ENCODE data around the gene GLI3.

DNA sequence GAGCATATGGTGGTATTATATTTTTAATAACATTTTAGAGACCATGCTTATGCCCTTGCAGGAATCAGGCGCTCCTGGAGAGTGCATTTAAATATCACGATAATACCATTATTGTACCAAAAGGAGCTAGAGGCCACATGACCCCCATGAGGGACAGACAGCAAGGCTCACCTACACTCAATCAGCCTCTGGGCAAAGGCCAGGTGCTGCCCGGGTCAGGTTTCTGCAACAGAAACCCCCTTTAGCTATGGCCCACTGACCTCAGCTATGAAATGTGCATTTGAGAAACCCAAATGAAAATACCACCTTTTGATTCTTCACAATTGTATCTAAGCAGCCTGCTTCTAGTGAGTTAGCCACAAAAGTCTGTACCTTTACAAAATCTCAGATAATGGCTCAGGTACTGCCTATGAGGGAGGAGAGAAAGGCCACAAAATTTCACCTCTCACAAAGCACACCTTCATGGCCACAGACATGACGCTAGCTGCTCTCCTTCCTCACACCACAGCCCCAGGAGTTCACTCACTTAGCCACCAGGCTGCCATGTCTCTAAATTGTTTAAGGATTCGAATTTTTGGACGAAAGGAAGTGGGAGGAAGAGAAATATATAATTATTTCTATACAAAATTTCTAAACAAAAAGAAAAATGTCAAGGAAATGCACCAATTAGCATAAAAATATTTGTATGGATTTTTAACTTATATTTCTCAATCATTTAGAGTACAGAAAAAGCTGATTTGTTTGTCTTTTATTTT is 79.9 kb downstream of the GLI3 start:
- TF ChIP-seq, protein P1, sequence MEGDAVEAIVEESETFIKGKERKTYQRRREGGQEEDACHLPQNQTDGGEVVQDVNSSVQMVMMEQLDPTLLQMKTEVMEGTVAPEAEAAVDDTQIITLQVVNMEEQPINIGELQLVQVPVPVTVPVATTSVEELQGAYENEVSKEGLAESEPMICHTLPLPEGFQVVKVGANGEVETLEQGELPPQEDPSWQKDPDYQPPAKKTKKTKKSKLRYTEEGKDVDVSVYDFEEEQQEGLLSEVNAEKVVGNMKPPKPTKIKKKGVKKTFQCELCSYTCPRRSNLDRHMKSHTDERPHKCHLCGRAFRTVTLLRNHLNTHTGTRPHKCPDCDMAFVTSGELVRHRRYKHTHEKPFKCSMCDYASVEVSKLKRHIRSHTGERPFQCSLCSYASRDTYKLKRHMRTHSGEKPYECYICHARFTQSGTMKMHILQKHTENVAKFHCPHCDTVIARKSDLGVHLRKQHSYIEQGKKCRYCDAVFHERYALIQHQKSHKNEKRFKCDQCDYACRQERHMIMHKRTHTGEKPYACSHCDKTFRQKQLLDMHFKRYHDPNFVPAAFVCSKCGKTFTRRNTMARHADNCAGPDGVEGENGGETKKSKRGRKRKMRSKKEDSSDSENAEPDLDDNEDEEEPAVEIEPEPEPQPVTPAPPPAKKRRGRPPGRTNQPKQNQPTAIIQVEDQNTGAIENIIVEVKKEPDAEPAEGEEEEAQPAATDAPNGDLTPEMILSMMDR (IDR thresholded peaks at IDR 0.05): no peak
- no peak for TF ChIP-seq POLR2A (IDR thresholded peaks at IDR 0.05)
